A673 (cell line): ENCODE results near the gene DRD2.

Source experiments
- EZH2 ChIP-seq: fragments of 200-600 bp; sonication (generic); IDR thresholded peaks from 2 replicates; pipeline ENCODE4 v1.6.1; 2017; ENCODE audit warnings: borderline replicate concordance, low read depth, mild to moderate bottlenecking, mixed read lengths, antibody characterized with exemption, low read length; ENCODE audit not compliant: poor library complexity, severe bottlenecking
- TF ChIP-seq, protein P1 (sequence below): fragments of 300-800, 200-600 bp; sonication (generic); conservative IDR thresholded peaks from 2 replicates; pipeline ENCODE4 v1.5.1; 2017; ENCODE audit warnings: low read depth, mild to moderate bottlenecking, antibody characterized with exemption, low read length, moderate library complexity, mixed read lengths

DNA sequence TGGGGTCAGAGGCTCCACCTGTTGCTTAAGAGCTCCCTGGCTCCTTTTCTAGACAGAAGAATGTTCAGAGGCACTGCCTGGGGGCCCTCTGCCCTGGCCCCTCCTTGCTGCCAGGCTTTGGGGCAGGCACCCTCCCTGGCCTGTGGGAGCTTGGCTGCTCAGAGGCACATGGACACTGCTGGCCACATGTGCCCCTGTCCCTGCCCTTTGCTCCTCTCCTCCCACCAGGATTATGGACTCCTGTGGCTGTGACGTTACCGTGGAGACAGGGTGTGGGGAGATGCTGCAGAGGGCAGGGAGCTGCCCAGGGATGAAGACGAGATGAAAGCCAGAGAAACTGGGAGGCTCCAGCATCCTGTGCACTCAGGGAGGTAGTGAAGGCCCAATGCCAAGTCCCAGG lies 14.7 kb downstream of the DRD2 start:
- TF ChIP-seq, protein P1, sequence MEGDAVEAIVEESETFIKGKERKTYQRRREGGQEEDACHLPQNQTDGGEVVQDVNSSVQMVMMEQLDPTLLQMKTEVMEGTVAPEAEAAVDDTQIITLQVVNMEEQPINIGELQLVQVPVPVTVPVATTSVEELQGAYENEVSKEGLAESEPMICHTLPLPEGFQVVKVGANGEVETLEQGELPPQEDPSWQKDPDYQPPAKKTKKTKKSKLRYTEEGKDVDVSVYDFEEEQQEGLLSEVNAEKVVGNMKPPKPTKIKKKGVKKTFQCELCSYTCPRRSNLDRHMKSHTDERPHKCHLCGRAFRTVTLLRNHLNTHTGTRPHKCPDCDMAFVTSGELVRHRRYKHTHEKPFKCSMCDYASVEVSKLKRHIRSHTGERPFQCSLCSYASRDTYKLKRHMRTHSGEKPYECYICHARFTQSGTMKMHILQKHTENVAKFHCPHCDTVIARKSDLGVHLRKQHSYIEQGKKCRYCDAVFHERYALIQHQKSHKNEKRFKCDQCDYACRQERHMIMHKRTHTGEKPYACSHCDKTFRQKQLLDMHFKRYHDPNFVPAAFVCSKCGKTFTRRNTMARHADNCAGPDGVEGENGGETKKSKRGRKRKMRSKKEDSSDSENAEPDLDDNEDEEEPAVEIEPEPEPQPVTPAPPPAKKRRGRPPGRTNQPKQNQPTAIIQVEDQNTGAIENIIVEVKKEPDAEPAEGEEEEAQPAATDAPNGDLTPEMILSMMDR = no peak
- no peak for TF ChIP-seq EZH2
